Hypothalamus (tissue), 51 donors: ENCODE results near the gene ADIPOR2.
A peak's percentile ranks its signal among the peaks of the same experiment; 100 is the strongest.

Experiments used
- DNase-seq, 51 donors: peaks; one replicate each; lab custom pipeline; 2025; lab: John Stamatoyannopoulos, UW

The ADIPOR2 gene

DNA sequence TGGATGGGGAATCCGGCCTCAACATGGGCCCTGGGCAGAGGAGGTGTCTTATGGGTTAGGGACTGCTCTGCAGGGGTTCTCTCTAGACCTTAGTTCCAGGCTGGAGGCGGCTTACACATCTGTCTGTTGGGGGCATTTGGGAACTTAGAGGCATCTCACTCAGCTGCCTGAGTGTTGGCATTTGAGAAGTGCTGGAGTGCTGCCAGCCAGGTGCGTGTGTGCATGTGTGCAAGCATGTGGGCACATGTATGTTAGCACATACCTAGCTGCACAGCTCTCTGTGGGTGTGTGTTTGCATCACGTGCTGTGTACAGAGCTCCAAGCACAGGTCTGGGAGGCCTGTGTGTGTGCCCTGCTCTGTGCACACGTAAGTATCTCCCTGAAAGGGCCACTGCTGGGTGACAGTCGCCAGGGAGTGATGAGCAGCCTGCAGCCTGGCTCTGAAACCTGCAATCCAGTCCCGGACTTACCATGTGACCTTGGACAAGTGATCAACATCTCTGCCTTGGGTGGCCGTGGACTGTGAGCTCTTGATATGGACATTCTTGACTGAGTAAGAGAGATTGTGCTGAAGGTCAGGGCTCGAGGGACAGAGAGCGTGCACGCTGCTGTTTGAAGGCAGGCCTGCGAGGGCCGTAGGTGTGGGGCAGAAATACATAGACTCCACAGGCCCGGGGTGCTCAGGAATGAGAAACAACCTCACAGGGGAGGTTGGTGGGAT lies 134.7 kb downstream of the ADIPOR2 start:
- DNase-seq: no peak

DNA sequence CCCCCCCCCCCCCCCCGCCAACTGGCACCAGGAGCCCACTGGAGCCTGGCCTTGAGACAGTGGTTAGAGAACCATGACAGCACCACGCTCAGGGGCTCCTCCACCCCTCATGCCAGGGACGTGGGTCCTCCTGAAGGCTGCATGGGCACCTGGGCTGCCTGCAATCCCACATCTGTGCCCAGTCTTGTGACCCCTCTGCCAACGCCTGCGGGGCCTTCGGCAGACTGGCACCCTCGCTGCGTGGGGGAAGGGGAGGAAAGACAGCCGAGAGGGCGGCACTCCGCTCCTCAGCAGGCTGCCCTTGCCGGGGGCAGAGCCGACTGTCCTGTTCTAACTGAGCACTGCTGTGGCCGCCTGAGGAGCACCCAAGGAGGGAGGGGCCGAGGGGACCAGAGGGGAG lies 135.5 kb downstream of the ADIPOR2 start:
- no peak for DNase-seq

- DNase-seq: peak in 1 of 51 donors; percentile 13
These were observed 136.2 kb downstream of the ADIPOR2 start for GRCh38 chr12:1826867-1827705.

GRCh38 chr12:1827826-1828805 lies 137.2 kb downstream of the ADIPOR2 start:
- DNase-seq: no peak

DNA sequence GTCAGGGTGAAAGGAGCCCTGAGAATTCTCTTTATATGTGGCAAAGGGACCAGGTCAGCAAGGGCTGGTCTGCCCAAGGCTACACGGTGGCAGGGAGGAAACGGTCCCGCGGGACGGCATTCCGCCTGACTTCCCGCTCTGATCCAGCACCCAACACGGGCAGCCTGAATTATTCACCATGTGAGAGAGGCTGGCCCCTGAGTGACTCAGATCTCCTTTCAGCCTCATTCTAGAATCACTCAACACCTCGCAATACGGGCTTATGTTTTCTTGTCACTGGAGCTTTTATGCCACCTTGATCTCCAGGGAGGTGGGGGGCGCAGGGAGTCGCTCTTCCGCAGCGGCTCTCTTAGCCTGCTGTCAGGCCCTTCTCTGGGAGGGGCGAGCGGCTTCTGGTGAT lies 138.0 kb downstream of the ADIPOR2 start:
- DNase-seq: peak in 2 of 51 donors; percentile 15 to 16

DNA sequence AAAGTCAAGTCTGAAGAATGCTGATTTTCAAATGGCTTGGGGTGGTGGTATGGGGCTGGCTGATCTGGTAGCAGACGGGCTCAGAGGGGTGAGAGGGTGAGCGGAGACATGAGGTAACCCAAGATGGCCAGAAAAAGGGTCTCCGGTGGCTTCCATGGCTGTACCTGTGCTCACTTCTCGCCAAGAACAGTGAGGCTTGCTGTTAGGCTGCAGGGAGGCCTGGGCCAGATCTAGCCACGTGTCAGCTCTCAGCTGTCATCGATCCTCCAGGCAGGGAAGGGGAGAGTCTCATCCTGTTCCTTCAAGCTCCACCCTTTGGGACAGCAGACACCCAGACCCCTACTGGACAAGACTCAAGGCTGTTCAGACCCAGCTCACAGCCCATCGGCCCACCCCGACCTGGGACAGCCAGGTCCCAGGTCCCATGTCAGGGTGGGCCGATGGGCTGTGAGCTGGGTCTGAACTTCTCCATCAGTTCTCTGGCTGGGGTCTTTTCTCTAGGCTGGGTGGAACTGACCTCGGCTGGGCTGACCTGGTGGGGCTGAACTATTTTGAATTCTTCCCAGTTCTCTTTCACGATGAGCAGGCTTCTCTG lies 138.5 kb downstream of the ADIPOR2 start:
- no peak for DNase-seq

- no peak for DNase-seq
These were observed 139.6 kb downstream of the ADIPOR2 start for GRCh38 chr12:1830401-1830845.

- DNase-seq: peak in 2 of 51 donors; percentile 16 to 22
These were observed 140.4 kb downstream of the ADIPOR2 start for GRCh38 chr12:1830981-1831963.

DNA sequence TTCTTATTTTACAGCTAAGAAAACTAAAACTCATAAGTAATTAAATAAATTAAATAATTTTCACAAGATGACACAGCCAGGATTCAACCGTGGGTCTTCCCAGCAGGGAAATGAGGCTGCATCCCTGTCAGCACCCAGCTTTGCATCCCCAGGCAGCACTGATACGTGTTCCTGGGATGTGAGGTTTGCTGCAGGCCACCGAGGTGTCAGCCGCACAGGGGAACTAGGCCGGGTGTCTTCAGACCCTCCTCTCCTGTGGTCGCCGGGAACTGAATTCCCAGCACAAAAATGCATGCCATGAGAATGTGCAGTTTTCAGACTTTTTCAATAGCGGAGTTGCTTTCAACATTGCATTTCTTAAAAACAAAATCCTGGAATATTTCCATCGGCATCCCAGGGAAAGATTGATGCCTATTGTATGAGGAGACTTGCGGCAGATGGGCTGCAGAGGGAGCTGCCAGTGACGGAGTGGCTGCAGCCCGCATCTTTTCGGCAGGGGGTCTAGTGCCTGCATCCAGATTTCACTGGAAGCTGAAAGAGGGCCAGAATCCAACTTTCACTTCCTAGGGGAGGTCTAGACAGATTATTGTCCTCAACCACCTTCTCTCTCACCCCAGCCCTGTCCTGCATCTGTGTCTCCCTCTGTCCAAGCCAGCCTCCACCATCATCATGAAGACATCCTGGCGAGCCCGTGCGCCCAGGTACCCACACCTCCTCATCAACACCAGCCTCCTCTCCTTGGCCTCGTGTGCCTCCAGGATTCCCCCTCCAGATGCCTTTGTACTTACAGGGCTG lies 142.1 kb downstream of the ADIPOR2 start:
- no peak for DNase-seq

DNA sequence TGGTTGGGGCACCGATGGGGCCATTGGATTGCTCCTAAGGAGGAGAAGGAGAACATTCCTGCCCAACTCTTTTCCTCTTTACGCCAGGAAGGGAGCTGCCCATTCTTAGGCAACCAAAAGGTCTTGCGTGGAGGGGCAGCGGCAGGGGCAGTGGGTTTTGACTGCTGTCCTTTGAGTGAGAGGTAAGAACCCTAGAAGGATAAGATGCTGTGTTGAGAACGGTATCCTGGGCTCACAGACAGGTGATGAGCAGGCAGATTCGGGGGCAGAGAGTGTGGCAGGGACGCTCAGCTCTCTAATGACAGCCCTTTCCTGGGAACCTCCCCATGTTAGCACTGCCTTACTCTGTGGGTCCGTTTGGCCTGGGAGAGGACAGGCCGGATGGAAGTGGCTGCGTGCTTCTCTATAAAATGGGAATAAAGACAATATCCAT lies 142.7 kb downstream of the ADIPOR2 start:
- no peak for DNase-seq

GRCh38 chr12:1834186-1834925 lies 143.5 kb downstream of the ADIPOR2 start:
- DNase-seq: no peak

DNA sequence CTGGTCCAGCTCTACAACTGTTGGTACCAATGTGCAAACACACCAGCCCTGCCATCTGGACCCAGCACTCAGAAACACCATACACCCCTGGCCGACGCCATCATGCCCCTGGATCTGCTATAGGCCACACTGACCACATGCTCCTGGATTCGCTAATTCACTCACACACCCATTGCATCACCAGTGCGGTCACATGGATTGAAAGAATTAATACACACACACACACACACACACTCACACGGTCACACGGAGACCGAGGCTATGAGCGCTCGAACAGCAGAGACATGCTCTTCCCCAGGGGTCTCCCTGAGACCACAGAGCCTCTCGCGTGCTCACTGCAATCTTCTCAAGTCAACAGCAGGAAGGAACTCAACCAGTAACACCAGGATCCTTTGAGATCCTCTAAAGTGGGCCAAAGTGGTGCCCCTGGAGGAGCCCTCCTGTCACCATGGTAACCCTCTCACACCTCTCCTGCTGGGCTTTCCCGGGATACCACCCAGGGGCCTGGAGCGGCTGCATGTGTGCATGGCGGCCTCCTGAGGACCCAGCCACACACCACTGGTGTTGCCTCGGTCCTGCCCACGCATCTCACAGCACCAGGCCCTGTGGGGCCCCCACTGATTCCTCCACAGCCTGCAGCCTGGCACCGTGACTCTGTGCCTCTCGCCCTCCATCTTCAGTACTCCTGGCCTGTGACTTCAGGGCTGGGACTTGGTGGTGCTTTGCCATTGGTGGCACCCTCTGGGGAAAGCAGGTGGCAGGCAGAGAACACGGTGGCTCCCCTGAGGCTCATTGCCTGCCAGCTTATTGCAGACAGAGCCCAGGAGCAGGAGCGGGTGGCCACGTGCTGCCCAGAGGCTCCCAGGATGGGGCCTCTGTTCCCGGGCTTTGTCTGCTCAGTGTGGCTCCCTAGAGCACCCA lies 144.6 kb downstream of the ADIPOR2 start:
- no peak for DNase-seq

GRCh38 chr12:1836241-1836803 lies 145.5 kb downstream of the ADIPOR2 start:
- DNase-seq: no peak

DNA sequence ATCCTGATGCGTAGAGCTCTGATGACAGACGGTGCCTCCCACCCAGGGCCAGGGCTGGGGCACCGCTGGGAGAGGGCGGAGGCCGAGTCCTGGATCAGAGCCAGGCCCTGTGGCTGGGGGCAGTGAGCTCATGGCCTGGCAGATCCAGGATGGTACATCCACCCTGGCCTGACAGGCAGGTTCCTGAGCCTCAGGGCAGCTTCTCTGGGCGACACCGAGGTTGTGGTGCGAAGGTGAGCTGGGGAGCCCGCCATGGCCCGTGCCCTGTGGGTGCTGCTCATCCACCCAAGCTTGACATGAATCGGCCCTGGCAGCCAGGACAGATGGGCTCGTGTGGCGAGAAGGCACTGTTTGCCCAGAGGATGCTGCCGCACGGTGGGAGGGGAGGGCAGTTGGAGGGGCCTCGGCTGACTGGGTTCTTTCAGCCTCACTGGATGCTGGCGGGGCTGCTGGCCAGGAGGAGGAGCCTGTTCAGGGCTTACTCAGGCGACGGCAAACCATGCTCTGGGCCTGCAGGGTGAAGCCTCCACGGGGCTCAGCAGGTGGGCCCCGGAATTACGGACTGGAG lies 146.1 kb downstream of the ADIPOR2 start:
- peak in 36 of 51 donors; percentile 11 to 83 (median 50) for DNase-seq

DNA sequence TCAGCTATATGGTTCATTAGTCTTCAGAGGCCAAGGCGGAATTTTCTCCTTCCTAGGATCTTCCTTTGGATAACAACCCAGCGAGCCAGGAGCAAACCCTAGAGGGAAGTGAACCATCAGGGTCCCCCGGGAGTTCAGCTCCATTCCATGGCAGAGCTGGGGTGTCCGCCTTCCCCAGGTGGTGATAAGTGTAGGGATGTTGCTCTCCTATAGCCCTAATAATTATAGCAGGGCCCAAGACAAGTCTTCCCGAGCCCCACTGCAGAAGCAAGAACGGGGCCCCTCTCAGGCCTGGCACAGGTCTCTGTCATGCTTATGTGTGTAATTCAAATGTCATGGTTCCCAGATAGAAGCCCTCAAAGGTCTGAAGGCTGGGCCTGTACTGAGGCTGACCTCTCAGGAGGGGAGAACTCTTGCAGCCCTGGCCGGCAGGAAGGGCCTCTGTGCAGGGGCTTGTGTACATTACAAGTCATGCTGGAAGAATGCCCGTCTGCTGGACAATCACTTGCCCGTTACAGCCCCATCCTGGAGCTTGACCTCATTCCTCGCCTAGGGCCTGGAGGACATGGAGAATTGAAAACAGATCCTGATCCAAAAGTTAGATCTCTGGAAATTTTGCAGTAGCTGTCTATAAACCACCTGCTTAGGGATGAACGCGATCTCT lies 146.8 kb downstream of the ADIPOR2 start:
- DNase-seq: no peak
